Measurements from ENCODE around the gene PTRHD1.

PTRHD1 gene, protein sequence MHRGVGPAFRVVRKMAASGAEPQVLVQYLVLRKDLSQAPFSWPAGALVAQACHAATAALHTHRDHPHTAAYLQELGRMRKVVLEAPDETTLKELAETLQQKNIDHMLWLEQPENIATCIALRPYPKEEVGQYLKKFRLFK

GRCh38 chr2:24792874-24793760, at the start of gene PTRHD1, which contains the start of gene CENPO:
Gene PTRHD1 (minus strand): TSS chr2:24793391. CDS start chr2:24793377, 14 bp downstream.
Gene CENPO (plus strand): TSS chr2:24793425. CDS start chr2:24793920, 495 bp downstream.
- H3K4me3 ChIP-seq (ENCODE audit: low read depth, low read length): peak within 1 kb of the TSS; percentile 94
- TF ChIP-seq MAX (IDR thresholded peaks at IDR 0.05; ENCODE audit: low read depth, low read length) (0 out of 2 replicates have a peak, but pooled peaks have one; percentile 45), CTCF (IDR thresholded peaks at IDR 0.05; ENCODE audit: low read depth, low read length) (peak; percentile 44), MYC (IDR thresholded peaks at IDR 0.05; ENCODE audit: low read depth, low read length) (peak; percentile 77), POLR2A (IDR thresholded peaks at IDR 0.05; ENCODE audit: extremely low read depth, insufficient read length) (peak; percentile 89)
- peak; percentile 98 for DNase-seq (ENCODE audit: low read depth)

GRCh38 chr2:24842081-24843050, 49.2 kb upstream of the PTRHD1 start:
- no peak for DNase-seq (ENCODE audit: low read depth)
- H3K4me3 ChIP-seq (ENCODE audit: low read depth, low read length): no peak overlapping the region
- no peak for TF ChIP-seq POLR2A (IDR thresholded peaks at IDR 0.05; ENCODE audit: extremely low read depth, insufficient read length)
- TF ChIP-seq CTCF (IDR thresholded peaks at IDR 0.05; ENCODE audit: low read depth, low read length): no peak
- TF ChIP-seq MYC (IDR thresholded peaks at IDR 0.05; ENCODE audit: low read depth, low read length): no peak
- TF ChIP-seq MAX (IDR thresholded peaks at IDR 0.05; ENCODE audit: low read depth, low read length): no peak

DNA sequence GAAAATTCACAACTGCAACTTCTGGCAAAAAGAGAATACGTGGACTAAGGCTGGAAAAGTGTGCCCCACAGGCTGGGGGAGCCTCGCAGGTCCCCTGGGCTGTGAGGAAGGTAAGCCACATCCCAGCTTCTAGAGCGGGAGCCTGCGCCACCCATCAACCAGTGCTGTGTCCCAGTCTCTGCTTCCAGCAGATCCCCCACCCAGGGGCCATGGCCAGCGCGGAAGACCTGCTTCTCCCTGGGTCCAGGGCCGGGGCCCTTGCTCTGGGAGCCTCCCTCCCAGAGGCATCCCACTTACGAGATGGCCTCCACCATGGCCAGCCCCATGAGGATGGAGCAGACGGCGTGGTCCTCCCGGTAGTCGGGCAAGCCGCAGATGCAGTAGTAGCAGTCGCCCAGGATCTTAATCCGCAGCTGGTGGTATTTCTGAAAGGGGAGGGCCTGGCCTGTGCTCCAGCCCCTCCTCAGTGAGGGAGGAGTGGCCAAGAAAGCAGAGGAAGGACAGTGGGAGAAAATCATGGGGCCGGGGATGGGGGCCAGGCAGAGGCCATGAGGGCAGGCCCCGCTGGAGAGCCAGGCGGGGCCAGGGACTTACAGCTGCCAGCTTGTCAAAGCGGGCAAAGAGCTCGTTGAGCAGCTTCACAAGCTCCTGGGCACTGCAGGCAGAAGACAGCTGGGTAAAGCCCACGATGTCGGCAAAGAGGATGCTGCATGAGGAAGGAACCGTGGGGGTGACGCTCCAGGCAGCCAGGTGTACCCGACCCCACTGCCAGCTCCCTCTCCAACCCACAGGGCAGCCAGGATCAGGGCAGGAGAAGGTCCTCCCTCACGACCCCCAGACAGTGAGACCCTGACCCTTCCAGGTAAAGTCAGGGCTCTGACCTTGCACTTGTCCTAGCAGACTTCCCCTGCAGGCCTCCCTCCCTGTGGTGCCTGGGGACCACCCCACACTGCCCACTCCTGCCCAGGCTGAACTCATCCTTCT, 48.1 kb upstream of the PTRHD1 start:
- TF ChIP-seq MYC (IDR thresholded peaks at IDR 0.05; ENCODE audit: low read depth, low read length): no peak
- no peak for TF ChIP-seq POLR2A (IDR thresholded peaks at IDR 0.05; ENCODE audit: extremely low read depth, insufficient read length)
- no peak for TF ChIP-seq CTCF (IDR thresholded peaks at IDR 0.05; ENCODE audit: low read depth, low read length)
- TF ChIP-seq MAX (IDR thresholded peaks at IDR 0.05; ENCODE audit: low read depth, low read length): no peak
- no peak overlapping the region for H3K4me3 ChIP-seq (ENCODE audit: low read depth, low read length)
- no peak for DNase-seq (ENCODE audit: low read depth)

DNA sequence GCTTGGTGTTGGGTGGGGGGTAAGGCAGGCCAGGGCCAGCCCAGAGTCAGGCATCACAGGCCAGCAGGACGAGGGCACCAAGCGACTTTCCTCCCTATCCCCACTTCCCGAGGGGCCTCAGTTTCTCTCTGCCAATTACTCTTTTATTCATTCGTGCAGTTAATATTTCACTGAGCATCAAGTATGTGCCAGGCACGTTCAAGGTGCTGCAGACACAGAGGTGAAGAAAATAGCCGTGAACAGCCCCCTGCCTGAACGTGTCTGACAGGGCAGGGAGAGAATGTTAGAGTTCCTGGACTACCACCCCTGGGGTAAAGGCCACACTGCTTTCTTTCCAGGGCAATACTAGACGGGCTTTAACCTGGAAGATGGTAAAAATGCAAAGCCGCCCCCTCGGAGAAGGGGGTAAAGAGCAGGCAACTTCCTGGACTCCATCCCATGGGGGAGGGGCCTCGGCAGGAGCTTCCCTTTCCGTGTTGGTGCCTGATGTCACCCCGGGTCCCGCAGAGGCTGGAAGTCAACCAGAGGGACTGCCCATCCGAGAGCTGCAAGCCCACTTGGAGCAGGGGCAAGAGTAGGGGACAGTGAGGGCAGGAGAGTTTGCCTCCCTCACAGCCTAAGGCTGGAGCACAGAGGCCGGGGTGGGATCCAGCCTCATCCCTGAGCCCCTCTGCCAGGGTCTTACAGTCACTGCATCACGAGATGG, 47.1 kb upstream of the PTRHD1 start:
- no peak overlapping the region for H3K4me3 ChIP-seq (ENCODE audit: low read depth, low read length)
- no peak for DNase-seq (ENCODE audit: low read depth)
- TF ChIP-seq MYC (IDR thresholded peaks at IDR 0.05; ENCODE audit: low read depth, low read length): no peak
- no peak for TF ChIP-seq MAX (IDR thresholded peaks at IDR 0.05; ENCODE audit: low read depth, low read length)
- TF ChIP-seq CTCF (IDR thresholded peaks at IDR 0.05; ENCODE audit: low read depth, low read length): no peak
- no peak for TF ChIP-seq POLR2A (IDR thresholded peaks at IDR 0.05; ENCODE audit: extremely low read depth, insufficient read length)
